ELR (cell line): ENCODE results near the gene ULBP3.
"Not testable (repeated sequence)": the region's sequence is repeated elsewhere in the genome, so short reads cannot be mapped to it uniquely, and the experiment has no call there.

Source experiments
- DNase-seq: peaks from one replicate; pipeline ENCODE4 v3.0.0-alpha.2; 2015; ENCODE audit warnings: low read depth

Gene ULBP3

GRCh38 chr6:150043096-150043495 is 25.8 kb downstream of the ULBP3 start:
- no peak for DNase-seq

- peak; percentile 44 for DNase-seq
These were observed 30.5 kb downstream of the ULBP3 start for GRCh38 chr6:150038202-150039062.

GRCh38 chr6:150037526-150038201 is 31.3 kb downstream of the ULBP3 start:
- DNase-seq: no peak

DNA sequence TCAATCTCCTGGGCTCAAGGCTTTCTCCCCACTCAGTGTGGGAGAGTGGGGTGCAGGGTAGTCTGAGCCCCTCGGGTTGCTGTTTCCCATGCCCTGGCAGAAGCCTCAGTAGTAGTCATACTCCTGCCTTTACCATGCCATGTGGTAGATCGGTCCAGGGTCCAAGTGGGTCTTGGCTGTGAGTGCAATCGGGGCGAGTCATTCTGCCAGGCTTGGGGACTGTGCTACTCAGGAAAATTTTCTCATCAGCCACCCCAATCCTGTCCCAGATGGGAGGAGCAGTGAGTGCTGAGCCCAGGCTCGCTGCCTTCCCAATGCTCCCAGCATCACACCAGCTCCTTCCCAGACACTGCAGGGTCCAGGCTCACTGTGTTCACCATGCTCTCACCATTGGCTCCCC is 32.8 kb downstream of the ULBP3 start:
- DNase-seq: no peak

DNA sequence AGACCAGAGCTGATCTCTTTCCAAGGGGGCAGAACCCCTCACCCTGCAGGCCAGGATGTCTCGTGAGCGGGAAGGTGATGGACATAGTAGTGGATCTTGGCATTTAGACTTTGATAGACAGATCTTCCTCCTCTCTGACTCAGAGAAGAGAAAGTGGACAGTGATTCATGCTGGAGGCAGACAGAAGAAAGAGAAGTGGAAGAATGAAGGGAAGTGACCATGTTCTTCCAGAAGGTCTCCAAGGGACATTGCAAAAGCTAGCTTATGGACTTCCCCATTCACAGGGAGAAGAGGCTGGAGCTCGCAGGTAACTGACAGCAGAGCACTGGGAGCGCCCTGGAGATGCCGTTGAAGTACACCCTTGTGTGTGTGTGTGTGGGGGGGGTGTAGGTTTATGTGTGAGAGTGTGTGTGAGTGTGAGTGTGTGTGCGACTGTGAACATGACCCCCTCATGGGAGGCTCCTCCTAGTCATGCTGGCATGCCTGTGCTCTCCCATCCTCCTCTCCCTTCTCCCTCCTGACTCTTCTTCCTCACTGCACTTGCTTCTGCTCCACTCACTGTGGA is 35.6 kb downstream of the ULBP3 start:
- DNase-seq: no peak

- no peak for DNase-seq
These were observed 36.3 kb downstream of the ULBP3 start for GRCh38 chr6:150032598-150032997.

GRCh38 chr6:150030611-150031010 is 38.3 kb downstream of the ULBP3 start:
- DNase-seq: no peak

DNA sequence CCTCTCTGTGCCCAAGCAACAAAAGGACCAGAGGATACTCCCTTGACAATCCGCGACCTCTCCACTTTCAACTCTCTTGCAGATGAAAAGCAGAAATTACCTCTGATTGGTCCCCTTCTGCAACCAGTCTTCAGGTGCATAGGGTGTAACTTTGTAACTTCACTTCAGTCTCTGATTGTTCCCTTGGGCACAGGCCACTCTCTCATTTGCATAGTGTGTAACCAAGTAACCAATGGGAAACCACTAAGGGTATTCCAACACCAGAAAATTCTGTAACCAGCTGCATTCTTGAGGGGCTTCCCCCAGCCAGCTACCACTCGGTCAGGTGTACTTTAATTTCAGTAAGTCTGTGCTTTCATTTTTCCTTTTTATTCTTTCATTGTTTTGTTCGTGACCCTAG is 39.2 kb downstream of the ULBP3 start:
- DNase-seq: no peak

- no peak for DNase-seq
These were observed 39.6 kb downstream of the ULBP3 start for GRCh38 chr6:150029276-150029675.

- DNase-seq: no peak
These were observed 40.1 kb downstream of the ULBP3 start for GRCh38 chr6:150028799-150029198.

DNA sequence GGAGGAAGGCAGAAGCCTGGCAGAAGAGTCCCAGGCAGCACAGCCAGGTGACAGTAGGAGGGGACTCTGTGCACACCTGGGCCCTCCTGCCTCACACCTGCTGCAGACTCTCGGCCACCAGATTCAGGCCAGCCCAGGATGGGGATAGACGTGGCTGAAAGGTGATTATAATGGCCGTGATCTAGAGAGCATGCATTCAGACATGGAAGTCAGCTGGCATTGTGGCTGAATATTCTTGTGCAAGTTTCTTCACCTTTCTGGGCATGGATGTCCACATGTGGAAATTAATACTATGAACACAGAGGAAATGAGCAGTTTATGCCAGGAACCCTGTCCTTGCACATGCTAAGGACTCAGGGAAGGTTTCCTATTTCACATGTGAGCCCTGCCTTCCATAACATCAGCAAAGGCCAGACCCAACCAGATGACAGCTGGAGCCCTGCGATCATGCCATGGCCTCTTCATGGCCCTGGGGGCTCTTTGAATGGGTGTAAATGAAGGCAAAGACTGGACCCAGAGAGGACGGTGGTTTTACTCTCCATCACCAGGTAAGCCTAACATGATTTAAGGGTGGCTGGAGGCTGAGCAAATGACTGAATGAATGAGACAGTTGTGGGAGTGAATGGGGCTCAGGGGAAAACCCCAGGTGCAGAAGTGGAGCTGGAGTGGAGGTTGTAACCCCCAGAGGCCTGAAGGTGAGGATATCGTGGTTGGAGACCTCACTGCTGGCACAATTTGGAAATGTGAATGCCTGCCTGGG is 40.9 kb downstream of the ULBP3 start:
- no peak for DNase-seq

GRCh38 chr6:150026976-150027805 is 41.7 kb downstream of the ULBP3 start:
- no peak for DNase-seq

DNA sequence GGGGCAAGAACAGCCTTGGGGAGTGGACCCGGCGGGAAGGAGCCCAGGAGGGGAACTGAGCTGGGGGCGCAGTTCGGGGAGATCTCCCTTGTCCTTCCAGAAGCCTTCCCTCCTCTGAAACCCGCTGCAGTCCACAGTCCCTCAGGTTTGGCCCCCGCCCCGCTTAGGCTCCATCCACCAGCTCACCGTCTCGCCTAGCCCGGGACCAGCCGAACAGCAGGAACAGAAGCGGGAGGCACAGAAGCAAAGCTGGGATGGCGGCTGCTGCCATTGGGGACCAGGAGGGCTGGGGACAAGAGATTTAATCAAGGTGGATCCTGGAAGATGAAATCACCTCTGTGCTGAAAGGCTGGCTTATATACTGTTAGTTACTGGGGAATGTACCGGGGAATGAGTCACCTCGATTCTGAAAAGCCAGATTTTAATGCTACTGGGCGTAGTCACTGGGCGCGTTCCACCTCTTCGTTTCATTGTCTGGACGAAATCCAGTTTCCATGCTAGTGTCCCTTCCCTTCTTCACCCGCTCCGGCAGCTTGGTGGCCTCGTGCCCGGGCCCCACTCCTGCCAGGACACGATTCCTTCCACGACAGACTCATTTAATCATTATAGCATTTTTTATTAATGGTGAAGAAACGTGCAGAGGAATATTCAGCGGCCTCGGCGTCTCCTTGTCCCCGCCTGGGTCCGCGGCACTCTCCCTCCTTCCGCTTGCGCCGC is 43.6 kb downstream of the ULBP3 start, which contains the start of gene RAET1L:
Gene RAET1L (minus strand): TSS at position 332 of the 717 bp plus-strand sequence. CDS start 61 bp downstream, at position 271.
- DNase-seq: peak; percentile 82

- no peak for DNase-seq
These were observed 44.2 kb downstream of the ULBP3 start for GRCh38 chr6:150024646-150025155.

DNA sequence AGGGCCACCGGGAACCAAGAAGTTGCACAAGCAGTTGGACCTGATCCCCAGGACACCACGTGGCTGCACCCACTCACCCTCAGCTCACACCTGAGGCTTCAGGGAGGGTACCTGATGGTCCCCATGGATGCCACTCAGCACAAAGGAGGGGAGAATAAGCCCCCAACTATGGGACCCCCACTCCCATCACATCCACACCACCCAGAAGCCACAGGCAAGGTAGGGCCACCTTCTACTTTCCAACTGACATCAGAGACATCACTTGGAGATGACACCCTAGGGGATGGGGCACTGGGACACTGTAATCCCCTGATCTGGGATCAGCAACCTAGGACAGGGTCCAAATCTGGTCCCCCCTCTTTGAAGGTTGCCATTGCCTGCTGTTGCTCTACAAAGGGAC is 44.9 kb downstream of the ULBP3 start:
- not testable (repeated sequence) for DNase-seq

GRCh38 chr6:150021870-150022269 is 47.1 kb downstream of the ULBP3 start:
- not testable (repeated sequence) for DNase-seq

GRCh38 chr6:150018846-150019580 is 49.9 kb downstream of the ULBP3 start:
- no peak for DNase-seq

DNA sequence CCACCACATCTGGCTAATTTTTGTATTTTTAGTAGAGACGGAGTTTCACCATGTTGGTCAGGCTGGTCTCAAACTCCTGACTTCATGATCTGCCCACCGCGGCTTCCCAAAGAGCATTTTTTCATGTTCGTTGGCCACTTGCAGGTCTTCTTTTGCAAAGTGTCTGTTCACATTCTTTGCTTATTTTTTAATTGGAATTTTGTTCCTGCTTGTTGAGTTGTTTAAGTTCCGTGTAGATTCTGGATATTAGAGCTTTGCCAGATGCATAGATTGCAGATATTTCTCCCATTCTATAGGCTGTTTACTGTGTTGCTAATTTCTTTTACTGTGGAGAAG is 51.8 kb downstream of the ULBP3 start:
- DNase-seq: not testable (repeated sequence)

DNA sequence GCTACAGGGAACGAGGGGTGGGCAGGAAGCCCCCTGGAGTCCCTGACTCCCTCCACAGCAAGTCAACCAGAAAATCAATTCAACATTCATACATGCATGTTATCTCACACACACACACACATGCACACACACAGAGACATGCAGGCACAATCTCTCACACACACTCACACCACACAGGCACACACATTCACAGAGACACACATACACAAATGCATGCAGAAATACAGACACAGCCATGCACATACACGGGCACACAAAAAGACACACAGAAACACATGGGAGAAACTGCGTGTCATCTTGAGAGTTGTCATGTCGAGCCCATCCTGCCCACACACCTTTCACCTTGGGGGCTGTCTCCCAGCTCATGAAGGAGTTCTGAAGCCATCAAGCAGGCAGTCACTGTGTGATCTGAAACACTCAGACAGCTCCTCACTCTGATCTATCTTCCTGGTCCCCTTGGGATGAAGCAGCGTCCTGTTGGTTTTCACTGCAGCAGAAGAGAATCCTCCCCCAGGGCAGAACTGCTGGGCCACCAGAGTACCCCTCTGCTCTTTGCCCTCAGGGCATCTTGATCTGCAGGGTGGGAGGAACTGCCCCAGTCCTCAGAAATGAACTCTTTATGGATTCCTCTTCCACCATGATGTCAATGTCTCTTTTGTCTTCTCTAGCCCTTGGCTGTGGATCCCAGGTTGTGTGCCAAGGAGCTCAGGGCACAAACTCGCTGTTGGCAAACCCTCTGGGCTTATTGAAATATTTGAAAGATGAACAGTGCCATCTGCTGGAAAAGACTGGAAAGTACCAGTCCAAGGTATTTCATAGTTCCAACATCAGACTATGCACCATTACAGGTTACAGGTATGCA is 52.4 kb downstream of the ULBP3 start:
- peak; percentile 76 for DNase-seq
